SK-N-SH treated with all-trans-retinoic acid at 6 μM for 48 hours (cell line): ENCODE data around the gene CDH22.

Experiments
- ATAC-seq: fragments of 200-7000 bp; cut with Tn5 transposase; 3 replicates; pipeline ENCODE4 v1.9.1; 2020; ENCODE audit warnings: mild to moderate bottlenecking, moderate library complexity
- ARNTL ChIP-seq: fragments of 450-650 bp; formaldehyde crosslinking; IDR thresholded peaks from 2 replicates; pipeline ENCODE4 v1.5.0; 2020; ENCODE audit warnings: low read depth, mild to moderate bottlenecking, moderate library complexity, borderline replicate concordance
- CREB5 ChIP-seq: fragments of 250-450 bp; sonication (Bioruptor Pico); IDR thresholded peaks from 2 replicates; pipeline ENCODE4 v1.5.1; 2020; ENCODE audit warnings: low read depth, mild to moderate bottlenecking, moderate library complexity
- CSDC2 ChIP-seq: fragments of 250-450 bp; sonication (Bioruptor Pico); IDR thresholded peaks from 2 replicates; pipeline ENCODE4 v1.5.0; 2020; ENCODE audit warnings: mild to moderate bottlenecking, moderate library complexity
- CSRNP3 ChIP-seq: fragments of 250-450 bp; sonication (Bioruptor Pico); IDR thresholded peaks from 2 replicates; pipeline ENCODE4 v1.5.1; 2021; ENCODE audit warnings: mild to moderate bottlenecking, moderate library complexity
- ESRRG ChIP-seq: fragments of 250-450 bp; sonication (Bioruptor Pico); IDR thresholded peaks from 2 replicates; pipeline ENCODE4 v1.6.1; 2021; ENCODE audit warnings: mild to moderate bottlenecking
- GLIS3 ChIP-seq: fragments of 250-450 bp; sonication (Bioruptor Pico); IDR thresholded peaks from 2 replicates; pipeline ENCODE4 v1.5.0; 2020; ENCODE audit warnings: mild to moderate bottlenecking, moderate library complexity
- ISL1 ChIP-seq: fragments of 250-450 bp; sonication (Bioruptor Pico); IDR thresholded peaks from 2 replicates; pipeline ENCODE4 v2.1.2; 2022; ENCODE audit warnings: mild to moderate bottlenecking, moderate library complexity
- OSR1 ChIP-seq: fragments of 250-450 bp; sonication (Bioruptor Pico); IDR thresholded peaks from 2 replicates; pipeline ENCODE4 v1.8.0; 2022; ENCODE audit warnings: moderate library complexity, mild to moderate bottlenecking, inconsistent platforms
- PATZ1 ChIP-seq: fragments of 250-450 bp; sonication (Bioruptor Pico); IDR thresholded peaks from 2 replicates; pipeline ENCODE4 v1.8.0; 2020; ENCODE audit warnings: mild to moderate bottlenecking, moderate library complexity, borderline replicate concordance
- POU6F1 ChIP-seq: fragments of 250-450 bp; sonication (Bioruptor Pico); IDR thresholded peaks from 2 replicates; pipeline ENCODE4 v1.8.0; 2021; ENCODE audit warnings: low read depth, mild to moderate bottlenecking, moderate library complexity, borderline replicate concordance
- PPARA ChIP-seq: fragments of 250-450 bp; sonication (Bioruptor Pico); IDR thresholded peaks from 2 replicates; pipeline ENCODE4 v1.5.0; 2020; ENCODE audit warnings: mild to moderate bottlenecking, borderline replicate concordance
- RARB ChIP-seq: fragments of 250-450 bp; sonication (Bioruptor Pico); IDR thresholded peaks from 2 replicates; pipeline ENCODE4 v1.8.0; 2021; ENCODE audit warnings: mild to moderate bottlenecking, moderate library complexity
- SNAI2 ChIP-seq: fragments of 250-450 bp; sonication (Bioruptor Pico); IDR thresholded peaks from 2 replicates; pipeline ENCODE4 v1.5.0; 2020; ENCODE audit warnings: mild to moderate bottlenecking, moderate library complexity
- TCF4 ChIP-seq: fragments of 250-450 bp; sonication (Bioruptor Pico); IDR thresholded peaks from 2 replicates; pipeline ENCODE4 v1.8.0; 2021; ENCODE audit warnings: mild to moderate bottlenecking, moderate library complexity, borderline replicate concordance
- TOX ChIP-seq: fragments of 250-450 bp; sonication (Bioruptor Pico); IDR thresholded peaks from 2 replicates; pipeline ENCODE4 v1.8.0; 2021; ENCODE audit warnings: mild to moderate bottlenecking, moderate library complexity, borderline replicate concordance
- TSHZ2 ChIP-seq: fragments of 250-450 bp; sonication (Bioruptor Pico); IDR thresholded peaks from 2 replicates; pipeline ENCODE4 v1.5.0; 2020; ENCODE audit warnings: mild to moderate bottlenecking, moderate library complexity
- ZFP3 ChIP-seq: fragments of 250-450 bp; sonication (Bioruptor Pico); IDR thresholded peaks from 2 replicates; pipeline ENCODE4 v1.5.0; 2020; ENCODE audit warnings: mild to moderate bottlenecking, moderate library complexity
- ZFP30 ChIP-seq: fragments of 450-650 bp; formaldehyde crosslinking; IDR thresholded peaks from 2 replicates; pipeline ENCODE4 v1.5.0; 2022; ENCODE audit warnings: mild to moderate bottlenecking, moderate library complexity
- ZNF565 ChIP-seq: fragments of 450-650 bp; formaldehyde crosslinking; conservative IDR thresholded peaks from 2 replicates; pipeline ENCODE4 v1.5.0; 2020; ENCODE audit warnings: low read depth, mild to moderate bottlenecking, moderate library complexity
- ZNF70 ChIP-seq: fragments of 450-650 bp; formaldehyde crosslinking; IDR thresholded peaks from 2 replicates; pipeline ENCODE4 v1.5.0; 2020; ENCODE audit warnings: mild to moderate bottlenecking, moderate library complexity
- ZNF8 ChIP-seq: fragments of 450-650 bp; formaldehyde crosslinking; IDR thresholded peaks from 2 replicates; pipeline ENCODE4 v1.5.0; 2020; ENCODE audit warnings: mild to moderate bottlenecking, moderate library complexity

CDH22 gene

GRCh38 chr20:46130534-46130933 is 177.8 kb downstream of the CDH22 start:
- no peak for ATAC-seq

GRCh38 chr20:46129955-46130481 is 178.3 kb downstream of the CDH22 start:
- no peak for ATAC-seq
- no peak for TF ChIP-seq ZFP30 (CRISPR knock-in tag)
- TF ChIP-seq PATZ1 (CRISPR knock-in tag): no peak
- no peak for TF ChIP-seq GLIS3 (CRISPR knock-in tag)
- TF ChIP-seq ZNF70 (CRISPR knock-in tag): no peak
- TF ChIP-seq SNAI2 (CRISPR knock-in tag): no peak
- TF ChIP-seq ISL1 (CRISPR knock-in tag): no peak
- no peak for TF ChIP-seq ARNTL (CRISPR knock-in tag)
- TF ChIP-seq TCF4 (CRISPR knock-in tag): no peak
- TF ChIP-seq RARB (CRISPR knock-in tag): no peak
- no peak for TF ChIP-seq CREB5
- no peak for TF ChIP-seq OSR1 (CRISPR knock-in tag)
- TF ChIP-seq TOX (CRISPR knock-in tag): no peak
- TF ChIP-seq PPARA (CRISPR knock-in tag): no peak

More at GRCh38 chr20:46130534-46130933, 177.8 kb downstream of the CDH22 start:
- TF ChIP-seq PATZ1 (CRISPR knock-in tag) (no peak), PPARA (CRISPR knock-in tag) (no peak), ZNF8 (CRISPR knock-in tag) (no peak), ISL1 (CRISPR knock-in tag) (no peak), CSDC2 (CRISPR knock-in tag) (no peak), ARNTL (CRISPR knock-in tag) (no peak), CSRNP3 (CRISPR knock-in tag) (no peak), RARB (CRISPR knock-in tag) (no peak), SNAI2 (CRISPR knock-in tag) (no peak), OSR1 (CRISPR knock-in tag) (no peak), ESRRG (no peak), ZNF70 (CRISPR knock-in tag) (no peak), ZFP3 (CRISPR knock-in tag) (no peak), GLIS3 (CRISPR knock-in tag) (no peak), TCF4 (CRISPR knock-in tag) (no peak), ZNF565 (CRISPR knock-in tag) (no peak), TSHZ2 (CRISPR knock-in tag) (no peak), POU6F1 (no peak)
